Endodermal cell (in vitro differentiated cells): ENCODE data around the gene SIAH3. TPM values are rescaled to one million over a fixed set of nuclear protein-coding genes. Genes with fewer than 3 reads are reported as not detected.

Experiments used
- DNase-seq: peaks from one replicate; pipeline ENCODE4 v3.0.0-alpha.2; 2017
- H3K27ac ChIP-seq: 2 replicates; pipeline ENCODE4 v1.5.1; 2013; ENCODE audit warnings: mild to moderate bottlenecking, low read depth, low read length, moderate library complexity
- H3K27me3 ChIP-seq: 2 replicates; pipeline ENCODE4 v1.6.1; 2013; ENCODE audit warnings: mild to moderate bottlenecking, low read length, moderate library complexity; ENCODE audit not compliant: insufficient read depth, control insufficient read depth, poor library complexity, severe bottlenecking
- H3K36me3 ChIP-seq: 2 replicates; pipeline ENCODE4 v1.7.0; 2013; ENCODE audit warnings: mild to moderate bottlenecking, low read length, moderate library complexity; ENCODE audit not compliant: control insufficient read depth, insufficient read depth
- H3K4me1 ChIP-seq: one replicate; pipeline ENCODE4 v1.7.0; 2013; ENCODE audit warnings: low read length; ENCODE audit not compliant: control insufficient read depth, insufficient read depth
- H3K4me3 ChIP-seq: 2 replicates; pipeline ENCODE4 v1.5.1; 2013; ENCODE audit warnings: mild to moderate bottlenecking, low read length, moderate library complexity
- H3K9ac ChIP-seq: 2 replicates; pipeline ENCODE4 v1.6.1; 2013; ENCODE audit warnings: mild to moderate bottlenecking, low read length, moderate library complexity; ENCODE audit not compliant: poor library complexity, severe bottlenecking; ENCODE audit errors: extremely low read depth
- H3K9me3 ChIP-seq: 2 replicates; pipeline ENCODE4 v1.6.1; 2013; ENCODE audit warnings: mild to moderate bottlenecking, low read length, moderate library complexity; ENCODE audit not compliant: control insufficient read depth
- H3K27ac Mint-ChIP-seq: 2 replicates; pipeline ENCODE4 v1.8.0; 2020; ENCODE audit warnings: mixed read lengths
- H3K27me3 Mint-ChIP-seq: 2 replicates; pipeline ENCODE4 v1.8.0; 2021; ENCODE audit warnings: mild to moderate bottlenecking, mixed read lengths; ENCODE audit not compliant: insufficient read depth
- H3K36me3 Mint-ChIP-seq: 2 replicates; pipeline ENCODE4 v1.8.0; 2020; ENCODE audit warnings: low read depth, mixed read lengths
- H3K4me1 Mint-ChIP-seq: 2 replicates; pipeline ENCODE4 v1.8.0; 2020; ENCODE audit warnings: mixed read lengths
- H3K4me3 Mint-ChIP-seq: 2 replicates; pipeline ENCODE4 v1.8.0; 2020; ENCODE audit warnings: mild to moderate bottlenecking, moderate library complexity, mixed read lengths
- H3K9me3 Mint-ChIP-seq: 2 replicates; pipeline ENCODE4 v1.8.0; 2020; ENCODE audit warnings: mild to moderate bottlenecking, mixed read lengths
- CTCF ChIP-seq: fragments of 200-600 bp; sonication (generic); conservative IDR thresholded peaks from 2 replicates; pipeline ENCODE4 v1.5.0; 2021; ENCODE audit warnings: antibody characterized with exemption, mild to moderate bottlenecking
- WGBS, 2 experiments: methylation state at CpG; one replicate each; pipeline versions ENCODE4 v1.1.5 to v1.1.7; 2013; ENCODE audit warnings: missing lambda C conversion rate in 2 of 2, mixed read lengths in 1 of 2; ENCODE audit not compliant: insufficient coverage in 1 of 2, insufficient read length in 1 of 2; 5-methylcytosine and 5-hydroxymethylcytosine counted together
- total RNA-seq, 2 donors: library from RNA; stranded (reverse); fragmentation: NEBNext Ultra II Directional in 1 of 2; extraction: Animal tissue kit (Norgen Biotek cat#: 25700) in 1 of 2; gene quantifications; 2 replicates in 1 of 2; 3 replicates in 1 of 2; pipeline ENCODE4 v1.2.1, GENCODE V29; 2021

The SIAH3 gene
- total RNA-seq, 2 donors from 2014 or later = not detected

- peaks cover 7% of the 10 kb centered on the region for H3K4me1 Mint-ChIP-seq
- H3K4me1 ChIP-seq = no peaks in the 10 kb centered on the region
- WGBS, 2 experiments = 94 to 95% methylated on average over 5 to 10 of the region's 10 CpGs
- H3K27me3 Mint-ChIP-seq = peaks cover 3% of the 10 kb centered on the region
- no peak overlapping the region for H3K27ac Mint-ChIP-seq
- H3K27me3 ChIP-seq = no peaks in the 10 kb centered on the region
- no peaks in the 10 kb centered on the region for H3K36me3 Mint-ChIP-seq
- H3K27ac ChIP-seq = no peak overlapping the region
- no peaks in the 10 kb centered on the region for H3K36me3 ChIP-seq
- no peaks in the 10 kb centered on the region for H3K9me3 Mint-ChIP-seq
- no peak overlapping the region for H3K9ac ChIP-seq
- no peak for TF ChIP-seq CTCF
- no peak for DNase-seq
- H3K4me3 ChIP-seq = no peak overlapping the region
- no peaks in the 10 kb centered on the region for H3K9me3 ChIP-seq
- no peak overlapping the region for H3K4me3 Mint-ChIP-seq
These were observed 18.7 kb upstream of the SIAH3 start for GRCh38 chr13:45870232-45870631.

GRCh38 chr13:45865414-45865813 is 13.9 kb upstream of the SIAH3 start:
- Histone ChIP-seq H3K4me3 (no peak overlapping the region), H3K36me3 (no peaks in the 10 kb centered on the region), H3K9ac (no peak overlapping the region), H3K27ac (no peak overlapping the region), H3K27me3 (no peaks in the 10 kb centered on the region), H3K4me1 (no peaks in the 10 kb centered on the region), H3K9me3 (no peaks in the 10 kb centered on the region)
- Mint-ChIP-seq H3K4me1 (no peaks in the 10 kb centered on the region), H3K9me3 (no peaks in the 10 kb centered on the region), H3K4me3 (no peak overlapping the region), H3K36me3 (no peaks in the 10 kb centered on the region), H3K27ac (no peak overlapping the region), H3K27me3 (peaks cover 3% of the 10 kb centered on the region)
- TF ChIP-seq CTCF = no peak
- WGBS, 2 experiments = 86 to 92% methylated on average over 1 to 2 of the region's 2 CpGs
- DNase-seq = no peak

GRCh38 chr13:45863709-45864590 is 12.4 kb upstream of the SIAH3 start:
- Histone ChIP-seq H3K9ac (no peak overlapping the region), H3K27ac (no peak overlapping the region), H3K9me3 (no peaks in the 10 kb centered on the region), H3K4me3 (no peak overlapping the region), H3K36me3 (no peaks in the 10 kb centered on the region), H3K27me3 (no peaks in the 10 kb centered on the region), H3K4me1 (no peaks in the 10 kb centered on the region)
- H3K27me3 Mint-ChIP-seq = peaks cover 3% of the 10 kb centered on the region
- no peak for TF ChIP-seq CTCF
- no peaks in the 10 kb centered on the region for H3K9me3 Mint-ChIP-seq
- H3K27ac Mint-ChIP-seq = no peak overlapping the region
- no peaks in the 10 kb centered on the region for H3K36me3 Mint-ChIP-seq
- 70 to 85% methylated on average over 6 to 10 of the region's 10 CpGs for WGBS, 2 experiments
- H3K4me3 Mint-ChIP-seq = no peak overlapping the region
- peaks cover 3% of the 10 kb centered on the region for H3K4me1 Mint-ChIP-seq
- DNase-seq = no peak
